CD4-positive, alpha-beta T cell treated with Interferon gamma for 1 hour (primary cell): ENCODE data around the gene HTR3B.
A peak's percentile ranks its signal among the peaks of the same experiment; 100 is the strongest.
"Not testable (repeated sequence)": the region's sequence is repeated elsewhere in the genome, so short reads cannot be mapped to it uniquely, and the experiment has no call there.

Experiments
- DNase-seq: peaks from one replicate; pipeline ENCODE4 v3.0.0-alpha.2; 2020

The HTR3B gene

GRCh38 chr11:113885897-113886296, 18.7 kb upstream of the HTR3B start:
- DNase-seq = no peak

DNA sequence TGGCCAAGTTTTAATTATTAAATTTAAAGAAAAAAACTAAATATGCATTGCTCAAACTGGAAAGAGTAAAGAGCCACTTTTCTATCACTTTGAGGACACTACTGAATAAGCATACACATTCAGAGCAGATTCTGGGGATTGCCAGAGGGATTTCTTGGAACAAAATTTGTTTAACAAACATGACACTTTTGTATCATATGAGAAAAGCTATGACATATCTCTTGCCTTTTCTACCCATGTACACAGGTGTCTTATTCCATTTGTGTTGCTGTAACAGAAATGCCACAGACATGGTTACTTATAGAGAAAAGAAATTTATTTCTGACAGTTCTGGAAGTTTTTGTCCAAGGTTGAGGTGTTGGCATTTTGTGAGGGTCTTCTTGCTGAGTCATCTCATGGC, 15.7 kb upstream of the HTR3B start:
- no peak for DNase-seq

DNA sequence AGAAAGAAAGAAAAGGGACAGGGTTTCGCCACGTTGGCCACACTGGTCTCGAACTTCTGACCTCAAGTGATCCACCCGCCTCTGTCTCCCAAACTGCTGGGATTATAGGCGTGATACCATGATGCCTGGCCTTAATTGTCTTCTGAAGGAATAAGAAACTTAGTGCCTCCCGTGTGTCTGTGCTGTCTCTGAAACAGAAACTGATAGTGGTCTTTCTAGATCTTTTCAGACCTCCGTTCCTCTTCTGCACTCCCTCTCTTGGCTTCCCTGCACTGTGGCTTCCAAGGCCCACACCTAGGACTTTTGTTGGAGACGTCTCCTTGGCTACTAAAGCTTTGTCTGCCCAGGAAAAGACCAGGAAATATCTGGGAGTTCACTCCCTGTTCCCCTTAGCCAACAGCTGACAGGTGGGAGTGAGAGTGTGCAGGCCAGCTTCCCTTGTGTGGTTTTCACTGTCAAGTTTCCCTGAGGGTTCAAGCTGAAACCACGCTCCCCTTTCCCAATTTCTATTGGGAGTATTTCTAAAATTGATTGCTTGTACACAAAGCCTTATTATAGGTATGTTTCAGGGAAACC, 10.1 kb upstream of the HTR3B start:
- DNase-seq = no peak

GRCh38 chr11:113895367-113896155, 9.0 kb upstream of the HTR3B start:
- DNase-seq = no peak

DNA sequence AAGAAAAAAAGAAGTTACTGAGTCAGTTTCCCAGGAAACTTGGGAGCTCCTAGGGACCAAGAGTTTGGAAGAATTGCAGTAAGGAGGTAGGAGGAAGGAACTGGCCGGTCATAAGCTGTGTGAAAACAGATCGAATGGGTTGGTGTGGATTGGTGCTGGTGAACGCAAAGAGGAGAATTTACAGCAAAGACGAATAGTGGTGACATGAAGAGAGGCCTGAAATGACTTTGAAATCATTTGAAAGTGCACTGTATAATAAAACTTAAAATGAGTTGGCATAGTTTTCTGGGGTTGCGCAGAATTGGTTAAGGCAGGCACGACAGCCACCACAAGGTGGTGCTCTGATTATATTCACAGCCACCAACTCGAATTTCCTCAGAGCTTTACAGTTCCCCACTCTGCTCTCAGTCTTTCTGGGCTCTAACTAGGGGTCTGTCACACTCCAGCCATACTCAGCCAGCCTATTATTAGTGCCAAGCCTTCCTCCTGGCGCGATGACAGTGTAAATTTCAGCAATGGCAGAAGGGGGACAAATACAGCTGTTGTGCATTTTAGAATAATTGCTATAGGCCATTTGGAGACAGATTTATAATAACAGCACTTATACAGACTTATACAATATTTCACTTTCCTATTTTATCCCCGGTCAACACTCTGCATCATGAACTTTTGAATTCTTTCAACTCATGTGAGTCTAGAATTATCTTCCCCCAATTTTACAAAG, 8.3 kb upstream of the HTR3B start:
- DNase-seq = peak; percentile 14

DNA sequence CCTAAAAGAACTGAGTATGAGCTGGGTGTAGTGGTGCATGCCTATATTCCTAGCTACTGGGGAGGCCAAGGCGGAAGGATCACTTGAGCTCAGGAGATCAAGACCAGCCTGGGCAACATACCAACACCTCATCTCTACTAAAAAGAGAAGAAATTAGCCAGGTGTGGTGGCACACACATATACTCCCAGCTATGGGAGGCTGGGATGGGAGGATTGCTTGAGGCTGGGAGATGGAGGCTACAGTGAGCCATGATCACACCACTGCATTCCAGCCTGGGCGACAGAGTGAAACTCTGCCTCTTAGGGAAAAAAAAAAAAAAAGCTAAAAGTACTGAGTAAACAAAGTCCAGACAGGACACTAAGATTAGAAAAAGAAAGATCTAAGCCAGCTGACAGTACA, 3.5 kb upstream of the HTR3B start:
- no peak for DNase-seq

- DNase-seq = no peak
These were observed 1.4 kb downstream of the HTR3B start for GRCh38 chr11:113906038-113906437.

- no peak for DNase-seq
These were observed 1.9 kb downstream of the HTR3B start for GRCh38 chr11:113906516-113906915.

- DNase-seq = no peak
These were observed 2.6 kb downstream of the HTR3B start for GRCh38 chr11:113907152-113907551.

DNA sequence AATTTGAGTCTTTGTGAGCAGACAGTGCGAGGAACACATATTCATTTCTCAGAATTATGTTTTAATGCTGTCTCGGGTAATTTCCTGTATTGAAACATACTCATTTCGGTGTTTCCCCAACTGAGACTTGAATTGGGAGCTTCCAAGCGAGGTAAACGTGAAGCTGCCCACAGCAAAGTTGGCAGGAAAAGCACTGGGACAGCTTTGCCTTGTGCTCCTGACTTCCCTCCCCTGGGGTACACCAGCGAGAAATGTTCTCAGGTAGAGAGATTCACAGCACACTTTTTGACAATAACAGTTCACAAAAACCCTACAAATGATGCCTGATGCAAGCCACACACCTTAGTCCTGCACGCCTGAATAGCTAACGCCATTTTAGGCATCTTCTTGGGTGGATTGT, 3.1 kb downstream of the HTR3B start:
- DNase-seq = no peak

GRCh38 chr11:113908098-113908497, 3.5 kb downstream of the HTR3B start:
- DNase-seq = no peak

GRCh38 chr11:113911491-113911890, 6.9 kb downstream of the HTR3B start:
- DNase-seq = not testable (repeated sequence)

DNA sequence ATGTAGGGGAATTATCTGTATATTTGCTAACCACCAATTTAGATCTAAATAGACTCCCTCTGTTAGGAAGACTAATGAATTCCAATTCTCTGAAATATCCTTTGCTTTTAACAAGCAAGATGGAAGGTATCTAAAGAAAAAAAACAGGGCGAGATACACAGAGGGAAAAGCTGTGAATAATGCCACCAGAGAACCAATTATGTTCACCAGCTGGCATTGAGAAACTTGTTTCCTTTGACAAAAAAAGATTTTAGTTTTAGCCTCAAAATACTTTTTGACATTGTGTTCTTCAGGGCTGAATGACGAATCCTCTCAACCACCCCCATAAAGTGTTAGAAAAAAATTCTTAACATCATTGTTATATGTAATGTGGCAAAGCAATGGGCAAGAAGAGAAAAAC, 19.0 kb downstream of the HTR3B start:
- no peak for DNase-seq

- DNase-seq = no peak
These were observed 21.9 kb downstream of the HTR3B start for GRCh38 chr11:113926273-113927197.

- no peak for DNase-seq
These were observed 23.7 kb downstream of the HTR3B start for GRCh38 chr11:113928311-113928710.

- no peak for DNase-seq
These were observed 28.2 kb downstream of the HTR3B start for GRCh38 chr11:113932788-113933187.

GRCh38 chr11:113934193-113934592, 29.6 kb downstream of the HTR3B start:
- DNase-seq = not testable (repeated sequence)

DNA sequence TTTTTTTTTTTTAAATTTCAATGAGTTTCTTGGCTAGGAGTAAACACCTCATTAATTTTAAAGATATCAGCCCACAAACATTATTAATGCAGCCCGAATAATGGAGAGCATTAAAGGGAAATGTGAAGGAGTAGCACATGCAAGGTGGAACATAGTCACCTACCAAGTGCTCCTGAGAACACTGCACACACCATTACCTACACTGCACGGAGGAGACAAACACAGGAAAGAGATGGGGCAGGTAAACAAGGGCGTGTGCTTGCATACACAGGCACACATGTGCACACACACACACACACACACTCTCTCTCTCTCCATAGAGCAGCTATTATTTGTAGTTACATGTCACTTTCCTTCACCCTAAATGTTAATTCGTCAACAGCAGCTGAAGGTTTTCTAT, 30.2 kb downstream of the HTR3B start:
- no peak for DNase-seq

- no peak for DNase-seq
These were observed 31.3 kb downstream of the HTR3B start for GRCh38 chr11:113935858-113936257.

DNA sequence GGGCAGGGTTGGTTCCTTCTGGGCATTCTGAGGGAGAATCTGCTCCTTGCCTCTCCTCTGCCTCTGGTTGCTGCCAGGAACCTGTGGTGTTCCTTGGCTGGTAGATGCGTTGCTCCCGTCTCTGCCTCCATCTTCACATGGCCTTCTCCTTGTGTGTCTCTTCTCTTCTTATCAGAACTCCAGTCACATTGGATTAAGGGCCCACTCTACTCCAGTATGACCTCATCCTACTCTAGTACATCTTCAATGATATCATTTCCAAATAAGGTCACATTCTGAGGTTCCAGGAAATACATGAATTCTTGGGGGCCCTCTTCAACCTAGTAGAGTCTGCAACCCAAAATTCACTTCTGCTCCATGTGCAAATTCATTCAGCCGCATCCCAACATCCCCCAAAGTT, 33.3 kb downstream of the HTR3B start:
- DNase-seq = no peak

DNA sequence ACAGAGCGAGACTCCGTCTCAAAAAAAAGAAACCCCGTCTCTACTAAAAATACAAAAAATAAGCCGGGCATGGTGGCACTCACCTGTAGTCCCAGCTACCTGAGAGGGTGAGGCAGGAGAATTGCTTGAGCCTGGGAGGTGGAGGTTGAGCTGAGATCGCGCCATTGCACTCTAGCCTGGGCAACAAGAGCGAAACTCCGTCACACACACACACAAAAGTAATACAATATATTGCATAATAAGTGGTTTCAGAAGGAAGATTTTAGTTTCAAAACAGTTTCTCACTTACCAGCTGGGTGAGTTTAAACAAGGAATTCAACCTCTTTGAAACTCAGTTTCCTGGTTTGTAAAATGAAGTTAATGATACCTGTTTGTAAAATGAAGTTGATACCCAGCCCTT, 37.7 kb downstream of the HTR3B start:
- no peak for DNase-seq

DNA sequence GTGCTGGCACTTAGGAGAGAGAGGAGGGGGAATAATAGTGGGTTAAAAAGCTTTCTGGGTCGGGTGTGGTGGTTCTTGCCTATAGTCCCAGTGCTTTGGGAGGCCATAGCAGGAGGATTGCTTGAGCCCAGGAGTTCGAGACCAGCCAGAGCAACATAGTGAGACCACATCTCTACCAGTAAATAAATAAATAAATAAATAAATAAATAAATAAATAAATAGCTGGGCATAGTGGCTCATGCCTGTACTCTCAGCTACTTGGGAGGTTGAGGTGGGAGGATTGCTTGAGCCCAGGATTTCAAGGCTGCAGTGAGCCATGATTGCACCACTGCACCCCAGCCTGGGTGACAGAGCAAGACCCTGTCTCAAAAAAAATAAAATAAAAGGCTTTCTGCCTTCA, 41.6 kb downstream of the HTR3B start:
- not testable (repeated sequence) for DNase-seq

DNA sequence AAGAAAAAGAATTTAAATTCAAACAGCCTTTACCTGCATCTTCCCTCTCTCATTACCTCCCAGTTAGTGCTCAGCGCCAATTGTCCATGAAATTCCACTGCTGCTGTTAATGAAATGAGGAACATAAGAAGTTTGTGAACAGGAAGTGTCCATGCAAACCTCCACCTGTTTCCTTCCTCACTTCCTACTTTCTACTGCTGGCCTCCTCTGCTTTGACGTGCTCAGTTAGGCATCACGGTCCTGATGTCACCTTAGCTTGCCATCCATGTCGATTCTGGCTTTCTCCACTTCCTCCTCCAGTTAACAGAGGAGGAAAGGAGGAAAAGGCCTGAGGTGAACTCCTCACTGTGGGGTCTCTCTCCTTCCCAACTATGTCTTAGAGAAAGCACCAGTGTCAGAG, 43.4 kb downstream of the HTR3B start:
- no peak for DNase-seq
